Activated gamma-delta T cell treated with Interleukin-2 at 50 U/mL for 16 hours (primary cell): ENCODE measurements around the gene CDH16.
A peak's percentile ranks its signal among the peaks of the same experiment; 100 is the strongest.
"Not testable (repeated sequence)": the region's sequence is repeated elsewhere in the genome, so short reads cannot be mapped to it uniquely, and the experiment has no call there.

ENCODE experiments used
- DNase-seq: peaks from one replicate; pipeline ENCODE4 v3.0.0-alpha.2; 2020

Gene CDH16

DNA sequence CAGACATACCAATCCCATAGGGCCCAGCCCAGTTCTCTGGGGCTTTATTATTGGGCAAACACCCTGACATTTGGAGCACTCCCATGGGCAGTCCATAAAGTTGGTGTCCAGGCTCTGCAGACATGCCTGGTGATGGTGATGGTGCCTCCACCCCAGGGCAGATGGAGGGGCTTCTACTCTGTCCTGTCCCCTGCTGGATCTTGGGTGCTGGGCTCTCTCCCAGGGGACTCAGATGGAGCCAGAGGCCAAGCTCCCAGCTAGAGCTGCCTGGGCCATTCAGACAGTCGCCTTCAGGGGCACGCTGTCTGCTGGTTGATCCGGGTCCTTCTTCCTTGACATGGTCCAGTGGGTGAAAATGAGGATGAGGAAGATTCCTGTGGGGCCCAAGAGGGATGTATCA lies 10.6 kb downstream of the CDH16 start:
- DNase-seq, result no peak

DNA sequence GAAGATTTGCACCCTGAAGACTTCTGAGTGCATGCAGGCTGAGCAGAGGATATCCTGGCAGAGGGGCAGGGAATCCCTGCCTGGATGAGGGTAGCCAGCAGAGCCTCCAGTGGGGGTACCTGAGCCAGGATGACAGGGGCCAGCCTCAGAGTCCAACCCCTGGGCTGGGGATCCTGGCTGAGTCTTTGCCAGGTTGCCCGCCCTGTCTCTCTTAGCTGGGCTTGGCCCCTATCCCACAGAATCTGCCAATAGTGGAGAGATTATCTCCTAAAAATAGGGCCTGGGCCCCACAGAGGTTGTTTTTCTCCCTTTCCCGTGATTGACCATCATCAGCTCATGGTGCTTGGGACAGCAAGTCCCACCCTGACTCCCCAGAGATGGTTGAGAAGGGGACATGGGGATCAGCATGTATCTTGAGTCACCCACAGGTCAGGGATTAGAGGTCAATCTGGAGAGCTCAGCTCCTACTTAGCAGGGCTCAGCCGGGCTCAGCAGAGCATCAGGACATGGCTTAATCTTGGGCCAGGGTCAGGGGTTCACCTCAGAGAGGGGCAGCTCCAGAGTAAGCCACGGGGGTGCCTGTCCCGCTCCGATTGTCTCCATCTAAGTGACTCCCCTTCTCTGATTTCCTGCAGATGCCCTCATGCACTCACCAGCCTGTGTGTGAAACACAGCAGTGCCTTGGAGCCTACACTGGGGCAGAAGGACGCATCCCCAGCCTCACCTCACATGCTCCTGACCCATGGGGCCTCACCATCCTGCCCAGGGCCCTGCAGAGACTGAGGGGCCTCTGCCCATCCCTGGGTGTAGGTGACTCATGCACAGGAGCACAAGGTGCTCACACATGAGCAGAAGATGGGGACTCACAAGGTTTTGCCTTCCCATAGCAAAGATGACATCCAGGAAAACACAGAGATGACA lies 11.5 kb downstream of the CDH16 start:
- no peak for DNase-seq

DNA sequence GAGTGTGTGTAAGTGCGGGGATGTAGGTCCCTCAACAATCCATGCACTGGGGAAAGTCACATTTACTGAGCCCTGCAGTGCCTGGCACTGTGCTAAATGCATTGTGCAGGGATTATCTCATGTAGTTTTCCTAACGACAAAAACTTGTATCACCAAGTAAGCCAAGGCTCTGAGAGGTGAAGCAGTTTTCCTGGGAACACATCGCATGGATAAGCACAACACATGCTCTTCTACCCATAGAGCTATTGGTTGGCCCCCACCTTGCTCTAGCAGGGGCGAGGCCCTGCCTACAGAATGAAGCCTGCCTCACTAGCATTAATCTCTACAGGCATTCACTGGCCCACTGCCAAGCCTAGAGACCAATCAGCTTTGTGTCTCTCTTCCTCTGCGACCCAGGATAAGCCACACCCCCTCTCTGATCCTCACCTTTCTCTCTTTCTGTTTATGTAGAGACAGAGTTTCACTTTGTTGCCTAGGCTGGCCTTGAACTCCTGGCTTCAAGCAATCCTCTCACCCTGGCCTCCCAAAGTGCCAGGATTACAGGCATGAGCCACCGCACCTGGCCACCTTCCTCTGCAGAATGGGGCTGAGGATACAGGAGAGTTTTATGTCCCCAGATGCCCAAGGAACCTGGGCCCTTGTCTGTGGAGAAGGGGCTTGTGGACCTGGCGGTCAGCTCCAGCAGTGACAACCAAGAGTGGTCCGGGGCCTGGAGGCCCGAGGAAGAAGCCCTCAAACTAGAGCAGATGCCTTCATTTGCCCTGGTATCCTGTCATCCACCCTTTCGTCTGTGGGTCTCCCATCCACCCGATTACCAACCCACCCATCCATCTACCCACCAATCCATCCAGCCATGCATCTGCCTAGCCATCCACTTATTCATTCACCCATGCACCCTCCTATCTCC lies 12.8 kb downstream of the CDH16 start:
- DNase-seq, result no peak

DNA sequence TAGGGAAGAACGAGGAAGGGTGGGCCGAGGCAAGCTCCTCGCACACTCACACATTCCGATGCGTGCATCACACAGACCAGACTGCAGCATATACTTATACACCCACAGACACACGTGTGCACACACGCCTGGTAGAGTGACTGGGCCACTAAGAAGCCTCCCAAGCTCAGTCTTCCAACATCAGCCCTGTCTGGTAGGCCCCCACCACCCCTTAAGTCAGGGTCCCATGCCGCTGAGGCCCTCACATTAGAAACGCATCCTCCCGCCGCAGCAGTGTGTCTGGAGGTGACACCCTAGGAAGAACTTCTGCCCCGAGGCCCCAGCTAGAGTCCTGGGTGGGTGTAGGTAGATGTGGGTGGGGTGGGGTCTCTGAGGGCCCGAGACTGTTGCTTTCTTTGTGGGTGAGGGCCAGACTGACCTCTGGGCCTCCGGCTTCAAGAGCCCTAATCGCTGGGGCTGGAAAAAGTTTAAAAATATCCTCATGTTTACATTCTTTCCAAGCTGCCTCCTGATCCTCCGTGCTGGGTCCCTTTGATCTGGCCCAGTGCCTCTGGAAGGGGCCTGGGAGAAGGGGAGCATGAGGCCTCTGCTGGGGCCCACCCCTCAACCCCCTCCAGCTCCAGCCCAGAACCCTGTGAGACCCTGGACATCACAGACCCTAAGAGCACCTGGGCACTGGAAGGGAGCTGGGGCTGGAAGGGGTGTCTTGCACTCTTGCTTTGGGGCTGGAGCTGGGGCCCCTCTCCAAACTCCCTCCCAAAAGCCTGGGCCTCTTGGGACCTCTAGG lies 13.6 kb downstream of the CDH16 start:
- DNase-seq, result no peak

DNA sequence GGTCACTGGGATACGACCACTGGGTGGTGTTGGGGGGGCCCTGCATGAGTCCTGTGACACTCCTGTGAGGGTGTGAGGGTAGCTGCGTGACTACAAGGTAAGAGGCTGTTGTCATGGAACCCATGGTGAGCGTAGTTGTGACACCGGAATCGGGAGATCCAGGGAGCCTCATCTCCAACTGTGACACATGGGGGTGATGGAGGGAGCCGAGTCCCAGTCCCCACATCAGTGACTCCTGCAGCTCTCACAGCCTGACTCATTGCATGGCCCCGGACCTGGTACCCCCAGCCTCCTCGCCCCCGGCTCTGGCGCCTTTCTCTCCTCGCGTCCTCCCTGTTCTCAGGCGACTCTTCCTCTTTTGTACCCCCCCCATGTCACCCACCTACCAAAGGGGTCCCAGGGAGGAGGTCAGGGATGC lies 14.2 kb downstream of the CDH16 start:
- no peak for DNase-seq

DNA sequence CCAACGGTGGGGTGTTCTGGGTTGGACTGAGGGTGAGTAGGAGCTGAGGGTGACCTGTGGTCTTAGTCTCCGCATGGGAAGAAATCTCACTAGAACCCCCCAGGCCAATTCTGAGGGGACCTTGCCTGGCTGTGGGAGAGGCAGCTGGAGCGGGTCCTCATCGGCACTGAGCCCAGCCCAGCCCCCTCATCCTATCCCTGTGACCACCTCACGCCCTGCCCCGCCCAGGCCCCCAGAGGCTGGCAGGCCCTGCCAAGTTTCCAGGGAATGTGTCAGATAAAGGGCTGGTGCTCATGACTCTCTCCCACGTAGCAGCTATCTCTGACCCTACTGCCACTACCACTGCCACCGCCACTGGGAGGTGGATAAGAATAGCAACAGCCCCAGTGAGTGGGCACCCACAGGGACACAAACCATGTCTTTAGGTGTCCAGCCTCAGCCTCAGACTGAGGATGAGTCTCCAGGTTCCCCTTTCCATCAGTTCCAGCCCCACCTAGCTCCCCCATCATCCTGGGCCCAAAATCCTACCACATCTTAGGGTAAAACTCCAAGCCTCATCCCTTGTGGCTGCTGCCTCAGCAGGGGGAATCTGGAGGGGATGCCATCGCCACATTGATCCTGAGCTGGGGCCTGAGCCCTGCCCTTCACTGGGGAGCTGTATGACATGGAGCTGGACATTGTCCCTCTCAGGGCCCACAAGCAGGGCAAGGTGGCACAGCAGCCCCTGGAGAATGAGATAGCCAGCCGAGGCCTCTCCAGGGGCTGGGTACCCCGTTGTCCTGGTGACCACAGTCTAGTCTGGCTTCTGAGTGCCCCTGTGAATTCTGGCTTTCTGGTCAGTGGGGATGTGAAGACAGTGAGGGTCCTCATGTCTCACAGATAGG lies 14.9 kb downstream of the CDH16 start:
- no peak for DNase-seq

DNA sequence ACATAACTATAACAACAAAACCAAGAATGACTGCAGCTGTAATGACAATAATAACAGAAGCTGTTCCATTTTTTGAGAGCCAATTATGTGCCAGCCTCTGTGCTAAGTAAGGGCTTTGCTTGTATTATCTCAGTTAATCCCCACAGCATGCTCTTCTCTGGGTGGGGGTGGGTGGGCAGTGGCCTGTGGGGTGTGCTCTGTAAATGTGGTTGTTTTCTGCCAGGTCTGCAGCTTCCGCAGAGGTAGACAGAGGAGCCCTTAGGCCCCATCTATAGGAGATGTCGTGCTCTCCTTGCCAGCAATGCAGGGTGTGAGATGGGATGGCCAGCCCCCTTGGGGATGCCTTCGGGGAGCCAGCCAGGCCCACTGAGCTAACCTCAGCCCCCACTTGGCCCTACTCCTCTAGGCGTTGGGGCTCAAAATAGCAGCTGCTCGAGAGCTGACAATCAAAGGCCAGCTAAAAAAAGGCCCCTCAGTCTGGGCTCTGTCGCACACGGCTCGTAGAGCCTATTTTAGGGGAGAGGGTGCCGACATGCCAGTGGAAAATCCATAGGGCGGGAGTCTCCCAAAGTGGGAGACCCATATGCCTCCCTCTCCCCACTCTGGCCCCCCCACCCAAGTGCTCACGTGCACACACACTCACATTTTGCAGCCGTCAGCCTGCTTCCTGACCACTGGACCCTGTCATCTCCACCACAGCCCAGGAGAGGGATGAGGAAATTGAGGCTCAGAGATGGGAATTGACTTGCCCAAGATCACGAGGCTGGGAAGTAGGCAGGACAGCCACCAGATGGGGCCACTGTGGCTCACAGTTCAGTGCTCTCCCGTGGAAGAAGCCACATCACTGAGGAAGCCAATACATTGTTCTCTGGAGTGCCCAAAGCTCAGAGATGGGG lies 15.8 kb downstream of the CDH16 start:
- no peak for DNase-seq

DNA sequence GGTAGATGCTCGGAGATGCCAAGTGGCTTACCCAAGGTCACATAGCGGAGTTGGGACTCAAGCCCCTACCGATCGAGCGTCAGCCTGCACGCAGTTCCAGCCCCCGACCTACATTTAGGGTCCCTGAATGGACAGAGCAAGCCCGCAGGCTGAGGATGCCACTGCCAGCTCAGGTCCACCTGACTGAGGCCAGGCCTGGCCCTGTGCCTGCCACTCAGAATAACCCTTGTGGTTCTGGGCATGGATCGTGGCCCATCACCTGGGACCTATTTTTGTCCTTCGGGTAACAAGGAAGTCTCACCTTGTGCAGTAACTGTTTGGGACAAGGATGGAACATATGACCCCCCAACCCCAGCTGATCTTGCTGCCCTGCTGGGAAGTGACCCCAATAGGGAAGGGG lies 17.1 kb downstream of the CDH16 start:
- no peak for DNase-seq

DNA sequence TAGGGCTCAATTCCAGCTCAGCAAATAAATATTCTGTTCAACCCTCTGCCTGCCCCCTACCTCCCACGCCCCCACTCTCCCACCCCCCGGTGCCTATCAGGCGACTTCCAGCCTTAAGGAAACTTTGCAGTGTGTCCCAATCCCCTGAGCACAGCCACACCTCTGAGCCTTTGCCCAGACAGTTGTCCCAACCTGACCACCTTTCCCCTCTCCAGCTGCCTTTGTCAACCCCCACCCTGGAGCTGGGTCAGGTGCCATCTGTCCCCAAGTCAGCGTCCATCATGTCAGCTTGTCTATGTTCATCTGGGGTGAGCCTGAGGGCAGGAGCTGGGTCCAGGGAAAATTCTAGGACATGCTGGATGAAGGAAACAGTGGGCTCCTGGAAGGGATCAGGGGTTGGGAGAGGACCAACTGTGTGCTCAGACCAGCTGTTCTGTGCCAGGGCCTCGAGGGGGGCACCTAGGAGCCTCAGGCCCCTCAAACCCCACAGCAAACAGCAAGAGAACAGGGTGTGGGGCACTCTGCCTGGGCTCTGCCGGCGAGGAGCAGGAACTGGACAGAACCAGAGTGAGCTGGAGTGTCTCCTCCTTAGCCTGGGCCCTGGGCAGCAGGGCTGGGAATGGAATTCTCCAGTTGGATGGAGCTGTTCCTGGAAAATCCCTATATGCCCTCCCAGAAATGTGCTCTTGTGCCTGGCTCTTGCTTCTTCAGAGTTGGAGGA lies 17.8 kb downstream of the CDH16 start:
- no peak for DNase-seq

DNA sequence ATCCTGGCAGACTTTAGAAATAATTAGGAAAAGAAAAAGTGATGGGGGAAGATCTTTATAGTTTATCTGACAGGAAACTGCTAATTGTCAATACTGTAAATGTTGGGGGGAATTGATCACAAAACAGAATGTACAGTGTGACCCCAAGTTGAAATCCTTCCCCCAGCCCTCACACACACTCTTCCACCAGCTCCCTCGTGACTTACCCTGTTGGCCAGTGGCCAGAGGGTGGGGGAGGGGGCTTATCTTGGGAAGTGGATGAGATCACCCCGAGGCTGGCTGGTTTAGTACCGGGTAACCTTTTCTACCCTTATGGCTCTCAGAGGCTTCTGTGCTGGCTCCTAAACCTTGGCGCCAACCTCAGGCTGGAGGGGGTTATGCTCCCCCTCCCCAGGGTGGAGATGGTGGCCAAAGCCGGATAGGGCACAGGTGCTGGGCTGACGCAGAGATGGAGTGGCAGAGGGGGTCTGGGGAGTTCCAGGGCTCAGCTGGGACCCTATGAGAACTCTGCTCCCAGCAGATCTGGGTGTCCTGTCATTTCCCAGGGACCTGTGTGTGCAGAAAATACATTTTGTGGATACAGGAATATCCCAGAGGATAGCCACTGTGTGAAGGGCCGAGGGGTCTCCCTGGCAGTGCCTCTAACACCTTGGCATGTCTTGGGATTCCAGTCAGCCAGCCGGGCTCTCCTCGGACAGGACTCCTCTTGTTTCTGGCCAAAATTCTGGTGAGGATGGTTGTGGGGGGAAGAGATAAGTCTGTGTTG lies 18.6 kb downstream of the CDH16 start:
- DNase-seq, result no peak

DNA sequence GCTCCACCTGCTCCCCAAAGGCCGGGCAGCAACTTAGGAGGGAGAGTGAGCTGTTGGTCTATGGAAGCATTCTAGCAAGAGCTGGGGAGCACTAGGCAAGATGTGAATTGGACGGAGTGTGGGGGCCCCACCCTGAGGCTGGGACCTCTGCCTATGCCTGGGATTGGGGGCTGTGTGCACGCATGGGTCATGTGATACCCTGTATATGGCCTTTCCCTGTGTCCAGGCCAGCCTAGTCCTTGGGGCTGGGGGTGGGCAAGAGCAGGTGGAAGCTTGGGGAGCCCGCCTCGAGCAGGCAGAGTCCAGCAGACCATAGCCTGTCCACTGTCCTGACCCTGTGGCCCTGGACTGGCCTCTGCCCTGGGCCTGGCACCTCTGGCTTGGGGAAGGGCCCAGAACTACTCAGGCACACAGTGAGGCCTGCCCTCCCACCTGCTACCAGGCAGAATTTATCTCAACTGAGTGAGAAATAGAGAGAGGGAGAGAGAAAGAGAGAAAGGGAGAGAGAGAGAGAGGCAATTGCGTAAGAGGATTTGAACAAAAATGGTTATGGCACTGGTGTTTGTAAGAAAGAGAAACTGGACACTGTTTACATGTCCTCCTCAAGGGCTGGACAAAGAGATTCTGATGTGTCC lies 19.3 kb downstream of the CDH16 start:
- DNase-seq, result no peak

DNA sequence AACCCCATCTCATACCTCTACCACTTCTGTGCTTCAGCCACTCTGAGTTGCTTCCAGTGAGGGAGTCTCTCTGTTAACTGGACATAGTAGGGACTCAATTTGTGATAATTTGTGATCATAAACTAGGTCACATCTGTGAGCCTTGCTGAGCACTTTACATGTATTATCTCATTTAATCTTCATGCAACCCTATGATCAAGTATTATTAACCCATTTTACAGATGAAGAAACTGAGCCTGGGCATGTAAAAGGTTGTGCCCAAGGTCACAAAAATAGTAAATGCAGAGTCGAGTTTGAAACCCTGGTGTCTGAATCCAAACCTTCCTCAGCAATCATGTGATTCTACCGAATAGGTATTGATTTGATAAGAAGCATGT lies 19.8 kb downstream of the CDH16 start:
- no peak for DNase-seq

DNA sequence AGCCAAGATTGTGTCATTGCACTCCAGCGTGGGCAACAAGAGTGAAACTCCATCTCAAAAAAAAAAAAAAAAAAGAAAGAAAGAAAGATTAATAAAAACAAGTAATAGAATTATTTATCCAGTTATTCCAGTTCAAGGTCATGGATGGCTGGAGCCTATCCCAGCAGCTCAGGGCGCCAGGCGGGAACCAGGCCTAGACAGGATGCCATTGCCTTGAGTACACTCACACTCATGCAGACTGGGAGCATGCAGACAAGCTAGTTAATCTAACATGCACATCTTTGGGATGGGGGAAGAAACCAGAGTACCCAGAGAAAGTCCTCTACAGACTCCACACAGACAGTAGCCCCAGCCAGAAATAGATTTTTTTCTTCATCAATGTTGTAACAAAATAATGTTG lies 20.5 kb downstream of the CDH16 start:
- no peak for DNase-seq

DNA sequence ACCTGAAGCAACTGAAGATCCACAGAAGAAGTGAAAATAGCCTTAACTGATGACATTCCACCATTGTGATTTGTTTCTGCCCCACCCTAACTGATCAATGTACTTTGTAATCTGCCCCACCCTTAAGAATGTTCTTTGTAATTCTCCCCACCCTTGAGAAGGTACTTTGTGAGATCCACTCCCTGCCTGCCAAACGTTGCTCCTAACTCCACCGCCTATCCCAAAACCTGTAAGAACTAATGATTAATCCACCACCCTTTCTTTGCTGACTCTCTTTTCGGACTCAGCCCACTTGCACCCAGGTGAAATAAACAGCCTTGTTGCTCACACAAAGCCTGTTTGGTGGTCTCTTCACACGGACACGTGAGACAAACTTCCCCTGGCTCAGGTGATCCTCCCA lies 22.0 kb downstream of the CDH16 start:
- DNase-seq, result not testable (repeated sequence)

DNA sequence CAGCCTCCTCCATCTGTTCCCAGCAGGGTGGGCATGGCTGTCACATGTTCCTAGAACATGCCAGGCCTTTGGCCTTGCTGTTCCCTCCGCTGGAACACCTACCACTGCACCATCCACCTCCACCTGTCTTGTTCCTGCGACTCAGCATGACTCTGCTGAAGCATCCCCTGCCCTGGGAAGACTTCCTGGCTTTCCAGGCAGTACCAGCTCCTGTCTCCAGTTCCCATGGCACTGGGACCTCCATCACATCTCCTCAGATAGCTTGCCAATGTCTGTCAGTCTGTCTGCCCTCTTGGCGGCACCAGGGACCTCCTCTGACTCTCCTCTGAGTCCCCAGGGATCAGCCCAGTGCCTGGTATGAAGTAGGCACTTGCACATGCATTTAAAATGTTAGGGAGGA lies 22.7 kb downstream of the CDH16 start:
- DNase-seq, result no peak

DNA sequence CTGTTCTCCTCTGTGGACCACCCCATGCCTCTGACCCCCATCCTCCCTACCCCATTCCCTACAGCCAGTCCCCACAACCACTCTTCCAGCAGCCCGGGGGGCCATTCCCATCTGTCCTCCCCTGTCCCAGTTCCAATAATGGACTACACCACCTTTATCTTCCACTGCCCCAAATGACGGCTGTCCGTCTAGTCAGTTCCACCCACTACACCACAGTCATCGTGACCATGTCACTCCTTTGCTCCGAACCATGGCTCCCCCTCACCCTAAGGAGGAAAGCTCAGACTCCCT lies 23.1 kb downstream of the CDH16 start:
- DNase-seq, result no peak

DNA sequence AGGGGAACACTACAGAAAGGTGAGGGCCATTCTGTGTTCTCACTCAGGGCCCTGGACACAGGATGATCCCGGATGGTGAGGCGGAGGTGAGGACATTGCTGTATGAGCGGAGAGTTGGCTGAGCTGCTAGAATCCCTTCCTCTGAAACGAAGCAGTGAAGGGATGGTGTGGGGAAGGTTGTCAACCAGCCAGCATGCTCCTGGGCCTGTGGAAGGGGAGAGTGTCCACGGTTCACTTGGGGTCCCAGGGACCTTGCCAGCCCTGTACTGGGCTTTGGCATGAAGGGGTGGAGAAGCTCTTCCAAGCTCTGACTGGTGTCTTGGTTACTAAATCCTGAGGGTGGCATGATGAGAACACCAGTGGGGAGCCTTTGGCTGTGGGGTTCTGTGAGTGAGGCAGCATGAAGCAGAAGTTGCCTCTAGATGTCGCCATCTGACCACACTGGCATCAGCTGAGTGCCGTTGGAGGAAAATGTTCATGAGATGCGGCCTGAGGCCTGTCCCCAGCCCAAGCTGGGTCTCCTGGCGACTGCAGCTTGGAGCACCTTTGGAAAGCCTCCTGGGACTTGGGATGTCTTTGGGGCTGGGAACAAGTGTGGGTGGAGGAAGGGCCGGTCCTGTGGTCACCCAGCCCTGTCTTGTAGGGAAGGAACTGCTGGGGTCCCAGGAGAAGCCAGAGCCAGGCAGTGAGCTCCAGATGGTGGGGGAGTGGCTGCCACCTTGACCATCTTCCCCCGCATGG lies 23.6 kb downstream of the CDH16 start:
- DNase-seq, result peak; percentile 38

DNA sequence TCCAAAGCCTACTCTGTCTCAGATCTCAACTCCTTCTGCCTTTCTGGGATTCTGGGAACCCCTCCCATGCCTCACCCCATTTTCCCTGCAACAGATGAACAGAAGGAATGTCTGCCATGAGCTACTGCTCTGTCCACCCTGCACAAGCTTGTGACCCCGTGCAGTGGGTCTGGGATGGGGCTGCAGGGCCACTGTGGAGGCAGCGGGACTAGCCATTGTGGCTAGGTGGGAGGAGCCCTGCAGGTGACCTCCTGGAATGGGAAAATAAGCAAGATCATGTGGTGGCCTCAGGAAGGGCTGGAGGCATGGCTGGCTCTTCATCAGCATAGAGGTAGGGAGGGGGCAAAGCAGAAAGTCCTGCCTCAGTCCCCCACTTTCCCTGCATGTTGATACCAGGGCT lies 24.6 kb downstream of the CDH16 start:
- DNase-seq, result no peak

DNA sequence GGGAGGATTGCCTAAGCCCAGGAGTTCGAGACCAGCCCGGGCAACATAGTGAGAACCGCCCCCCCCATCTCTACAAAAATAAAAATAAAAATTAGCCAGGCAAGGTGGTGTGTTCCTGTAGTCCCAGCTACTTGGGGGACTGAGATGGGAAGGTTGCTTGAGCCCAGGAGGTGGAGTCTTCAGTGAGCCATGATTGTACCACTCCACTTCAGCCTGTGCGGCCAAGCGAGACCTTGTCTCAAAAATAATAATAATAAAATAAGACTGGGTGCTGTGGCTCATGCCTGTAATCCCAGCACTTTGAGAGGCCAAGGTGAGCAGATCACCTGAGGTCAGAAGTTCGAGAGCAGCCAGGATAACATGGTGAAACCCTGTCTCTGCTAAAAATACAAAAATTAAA lies 26.9 kb downstream of the CDH16 start:
- DNase-seq, result no peak
